Measurements from ENCODE around the gene LSR.

- TF ChIP-seq CTCF (IDR thresholded peaks at IDR 0.05) = no peak
- no peak for TF ChIP-seq POLR2A (IDR thresholded peaks at IDR 0.05)
Measured at GRCh38 chr19:35202722-35203688, 45.8 kb upstream of the LSR start.
